Adipocyte (in vitro differentiated cells): Measurements from ENCODE around the gene DNAH12.
A peak's percentile ranks its signal among the peaks of the same experiment; 100 is the strongest.

ENCODE experiments used
- DNase-seq: peaks from one replicate; pipeline ENCODE4 v3.0.0-alpha.2; 2015; ENCODE audit warnings: low read depth
- H3K27me3 ChIP-seq: replicated peaks from 2 replicates; pipeline ENCODE4 v1.7.0; 2013; ENCODE audit warnings: mild to moderate bottlenecking, low read length, moderate library complexity; ENCODE audit not compliant: control insufficient read depth, insufficient read depth
- H3K36me3 ChIP-seq: 2 replicates; pipeline ENCODE4 v1.7.0; 2013; ENCODE audit warnings: low read length, mild to moderate bottlenecking, moderate library complexity; ENCODE audit not compliant: control insufficient read depth, insufficient read depth, severe bottlenecking
- H3K4me1 ChIP-seq: 2 replicates; pipeline ENCODE4 v1.7.0; 2013; ENCODE audit warnings: mild to moderate bottlenecking, low read length, moderate library complexity; ENCODE audit not compliant: control insufficient read depth, insufficient read depth
- H3K4me3 ChIP-seq: 2 replicates; pipeline ENCODE4 v1.7.0; 2013; ENCODE audit warnings: mild to moderate bottlenecking, low read length, moderate library complexity
- H3K9ac ChIP-seq: 2 replicates; pipeline ENCODE4 v1.7.0; 2013; ENCODE audit warnings: mild to moderate bottlenecking, low read length, moderate library complexity
- H3K9me3 ChIP-seq: 2 replicates; pipeline ENCODE4 v1.7.0; 2013; ENCODE audit warnings: mild to moderate bottlenecking, low read length, moderate library complexity; ENCODE audit not compliant: control insufficient read depth

DNAH12 gene

GRCh38 chr3:57544181-57545125 lies at the start of gene DNAH12:
TSS of gene DNAH12 (minus strand) at chr3:57544344. CDS start at chr3:57542870, 1,474 bp downstream.
- no peaks in the 10 kb centered on the region for H3K9me3 ChIP-seq
- peaks cover 10% of the 10 kb centered on the region for H3K4me1 ChIP-seq
- H3K27me3 ChIP-seq: no peaks in the 10 kb centered on the region
- peak within 1 kb of the TSS; percentile 21 for H3K9ac ChIP-seq
- H3K4me3 ChIP-seq: peak within 1 kb of the TSS; percentile 61
- no peaks in the 10 kb centered on the region for H3K36me3 ChIP-seq
- peak; percentile 56 for DNase-seq

- Histone ChIP-seq H3K36me3 (peaks cover 21% of the 10 kb centered on the region), H3K4me1 (peaks cover 47% of the 10 kb centered on the region), H3K9ac (peak overlapping the region; percentile 24)
These were observed 48.2 kb upstream of the DNAH12 start for GRCh38 chr3:57592306-57592705.

GRCh38 chr3:57587905-57588304 lies 43.8 kb upstream of the DNAH12 start:
- Histone ChIP-seq H3K4me3 (no peak overlapping the region), H3K9ac (no peak overlapping the region), H3K4me1 (peaks cover 45% of the 10 kb centered on the region), H3K9me3 (no peaks in the 10 kb centered on the region), H3K36me3 (peaks cover 32% of the 10 kb centered on the region), H3K27me3 (no peaks in the 10 kb centered on the region)
- DNase-seq: no peak

More at GRCh38 chr3:57592306-57592705, 48.2 kb upstream of the DNAH12 start:
- Histone ChIP-seq H3K27me3 (no peaks in the 10 kb centered on the region), H3K4me3 (peak overlapping the region; percentile 100), H3K9me3 (no peaks in the 10 kb centered on the region)
- DNase-seq: no peak

GRCh38 chr3:57586778-57587177 lies 42.6 kb upstream of the DNAH12 start:
- Histone ChIP-seq H3K9ac (no peak overlapping the region), H3K9me3 (no peaks in the 10 kb centered on the region), H3K36me3 (peaks cover 43% of the 10 kb centered on the region), H3K27me3 (no peaks in the 10 kb centered on the region), H3K4me3 (no peak overlapping the region), H3K4me1 (peaks cover 34% of the 10 kb centered on the region)
- no peak for DNase-seq

- Histone ChIP-seq H3K9me3 (no peaks in the 10 kb centered on the region), H3K36me3 (peaks cover 68% of the 10 kb centered on the region), H3K27me3 (no peaks in the 10 kb centered on the region), H3K9ac (no peak overlapping the region), H3K4me1 (peaks cover 28% of the 10 kb centered on the region), H3K4me3 (no peak overlapping the region)
- DNase-seq: no peak
These were observed 39.4 kb upstream of the DNAH12 start for GRCh38 chr3:57583544-57583943.

GRCh38 chr3:57582474-57583168 lies 38.5 kb upstream of the DNAH12 start:
- Histone ChIP-seq H3K27me3 (no peaks in the 10 kb centered on the region), H3K9ac (no peak overlapping the region), H3K9me3 (no peaks in the 10 kb centered on the region), H3K4me3 (no peak overlapping the region), H3K36me3 (peaks cover 72% of the 10 kb centered on the region), H3K4me1 (peaks cover 21% of the 10 kb centered on the region)
- DNase-seq: no peak

- Histone ChIP-seq H3K36me3 (peaks cover 95% of the 10 kb centered on the region), H3K4me3 (no peak overlapping the region), H3K27me3 (no peaks in the 10 kb centered on the region), H3K4me1 (peaks cover 23% of the 10 kb centered on the region), H3K9me3 (no peaks in the 10 kb centered on the region), H3K9ac (no peak overlapping the region)
- no peak for DNase-seq
These were observed 33.7 kb upstream of the DNAH12 start for GRCh38 chr3:57577801-57578200.

GRCh38 chr3:57575966-57576626 lies 32.0 kb upstream of the DNAH12 start:
- Histone ChIP-seq H3K9me3 (no peaks in the 10 kb centered on the region), H3K9ac (no peak overlapping the region), H3K4me1 (peaks cover 32% of the 10 kb centered on the region), H3K36me3 (peaks cover 94% of the 10 kb centered on the region), H3K27me3 (no peaks in the 10 kb centered on the region), H3K4me3 (no peak overlapping the region)
- no peak for DNase-seq

GRCh38 chr3:57572096-57572495 lies 28.0 kb upstream of the DNAH12 start:
- Histone ChIP-seq H3K4me3 (no peak overlapping the region), H3K9ac (no peak overlapping the region), H3K27me3 (no peaks in the 10 kb centered on the region), H3K36me3 (peaks cover 94% of the 10 kb centered on the region), H3K4me1 (peaks cover 27% of the 10 kb centered on the region), H3K9me3 (no peaks in the 10 kb centered on the region)
- DNase-seq: no peak

GRCh38 chr3:57570878-57571277 lies 26.7 kb upstream of the DNAH12 start:
- H3K36me3 ChIP-seq: peaks cover 95% of the 10 kb centered on the region
- no peak overlapping the region for H3K9ac ChIP-seq
- H3K27me3 ChIP-seq: no peaks in the 10 kb centered on the region
- no peaks in the 10 kb centered on the region for H3K9me3 ChIP-seq
- no peak overlapping the region for H3K4me3 ChIP-seq
- peaks cover 15% of the 10 kb centered on the region for H3K4me1 ChIP-seq
- no peak for DNase-seq
